Suprapubic skin (tissue), 4 donors: Measurements from ENCODE around the gene RHOT2. TPM values are rescaled to one million over a fixed set of nuclear protein-coding genes. Genes with fewer than 3 reads are reported as not detected.

Experiments used
- DNase-seq, 2 donors: peaks; one replicate each; pipeline ENCODE4 v3.0.0-alpha.2; 2019; ENCODE audit warnings: low spot score in 2 of 2
- H3K27ac ChIP-seq: fragments of 200-600 bp; sonication (generic); one replicate; pipeline ENCODE4 v1.5.1; 2019
- H3K27me3 ChIP-seq: fragments of 200-600 bp; sonication (generic); one replicate; pipeline ENCODE4 v1.5.1; 2019
- H3K36me3 ChIP-seq: fragments of 200-600 bp; sonication (generic); one replicate; pipeline ENCODE4 v1.5.1; 2019
- H3K4me1 ChIP-seq: fragments of 200-600 bp; sonication (generic); one replicate; pipeline ENCODE4 v1.5.1; 2019
- H3K4me3 ChIP-seq: fragments of 200-600 bp; sonication (generic); one replicate; pipeline ENCODE4 v1.5.1; 2019; ENCODE audit warnings: mild to moderate bottlenecking
- H3K9me3 ChIP-seq: fragments of 200-600 bp; sonication (generic); one replicate; pipeline ENCODE4 v1.5.1; 2019
- CTCF ChIP-seq, 2 donors: fragments of 200-600 bp in 1 of 2; fragments of 450-650 bp in 1 of 2; sonication (generic) in 1 of 2; IDR thresholded peaks; one replicate each; pipeline ENCODE4 v1.5.1; 2016 to 2019; ENCODE audit warnings: antibody characterized with exemption in 2 of 2, mild to moderate bottlenecking in 1 of 2, moderate library complexity in 1 of 2
- EP300 ChIP-seq: sonication (generic); formaldehyde crosslinking; IDR thresholded peaks from one replicate; pipeline ENCODE4 v1.6.1; 2017; ENCODE audit warnings: antibody characterized with exemption
- POLR2A ChIP-seq, 2 donors: fragments of 450-650 bp; IDR thresholded peaks; one replicate each; pipeline ENCODE4 v1.6.1; 2017; ENCODE audit warnings: antibody characterized with exemption in 2 of 2, mild to moderate bottlenecking in 2 of 2, moderate library complexity in 2 of 2
- POLR2AphosphoS5 ChIP-seq, 3 donors: sonication (generic); formaldehyde crosslinking; IDR thresholded peaks; one replicate each; pipeline ENCODE4 v1.6.1; 2017; ENCODE audit warnings: antibody characterized with exemption in 3 of 3
- WGBS: methylation state at CpG from one replicate; pipeline ENCODE4 v1.1.5; 2018; 5-methylcytosine and 5-hydroxymethylcytosine counted together
- total RNA-seq, 4 donors: library from RNA; depleted of rRNA; stranded (reverse); fragments of >200 nt; gene quantifications; one replicate each; pipeline ENCODE4 v1.1.0, GENCODE V29; 2016

RHOT2 gene
- total RNA-seq, 4 donors from 2014 or later: 66.9 to 156 (median 96.8) TPM

- no peak overlapping the region for H3K27ac ChIP-seq
- no peak for DNase-seq
- peaks cover 30% of the 10 kb centered on the region for H3K4me1 ChIP-seq
- peaks cover 41% of the 10 kb centered on the region for H3K36me3 ChIP-seq
- H3K27me3 ChIP-seq: no peaks in the 10 kb centered on the region
- 33% methylated on average over 1 of the region's 28 CpGs for WGBS
- H3K9me3 ChIP-seq: no peaks in the 10 kb centered on the region
- TF ChIP-seq POLR2A (IDR thresholded peaks at IDR 0.05) (no peak), EP300 (no peak), CTCF (IDR thresholded peaks at IDR 0.05) (no peak), POLR2AphosphoS5 (IDR thresholded peaks at IDR 0.05) (no peak)
- no peak overlapping the region for H3K4me3 ChIP-seq
Measured at GRCh38 chr16:652454-653305, 15.3 kb upstream of the RHOT2 start.

GRCh38 chr16:654034-654433 is 13.9 kb upstream of the RHOT2 start:
- no peak overlapping the region for H3K27ac ChIP-seq
- peaks cover 16% of the 10 kb centered on the region for H3K4me1 ChIP-seq
- no peak overlapping the region for H3K4me3 ChIP-seq
- no peak for DNase-seq
- 94% methylated on average over 12 of the region's 12 CpGs for whole genome bisulfite sequencing
- H3K36me3 ChIP-seq: peaks cover 55% of the 10 kb centered on the region
- H3K9me3 ChIP-seq: no peaks in the 10 kb centered on the region
- TF ChIP-seq CTCF (IDR thresholded peaks at IDR 0.05) (no peak), POLR2AphosphoS5 (IDR thresholded peaks at IDR 0.05) (no peak), POLR2A (IDR thresholded peaks at IDR 0.05) (no peak), EP300 (no peak)
- H3K27me3 ChIP-seq: no peaks in the 10 kb centered on the region

DNA sequence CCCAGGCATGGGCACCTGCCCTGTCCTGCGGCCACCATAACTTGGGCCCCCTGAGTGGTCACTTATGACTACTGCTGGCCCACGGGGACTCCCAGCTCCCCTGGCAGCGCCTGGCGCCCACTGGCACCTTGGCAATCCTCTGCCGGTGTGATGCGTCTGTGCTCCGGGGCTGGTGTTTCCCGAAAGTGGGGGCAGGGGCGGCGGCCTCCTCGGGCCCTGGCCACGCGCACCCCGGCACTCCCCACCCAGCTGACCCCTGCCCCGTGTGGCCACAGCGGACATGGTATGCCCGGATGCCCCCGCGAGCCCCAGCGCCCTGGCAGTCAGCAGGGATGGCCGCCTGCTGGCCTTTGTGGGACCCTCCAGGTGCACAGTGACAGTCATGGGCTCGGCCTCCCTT is 10.4 kb upstream of the RHOT2 start:
- no peak overlapping the region for H3K27ac ChIP-seq
- TF ChIP-seq CTCF (IDR thresholded peaks at IDR 0.05) (no peak), POLR2A (IDR thresholded peaks at IDR 0.05) (no peak), EP300 (no peak), POLR2AphosphoS5 (IDR thresholded peaks at IDR 0.05) (no peak)
- H3K4me1 ChIP-seq: peaks cover 8% of the 10 kb centered on the region
- no peak for DNase-seq
- no CpG with 5 or more reads among the region's 22 CpGs for WGBS
- no peaks in the 10 kb centered on the region for H3K27me3 ChIP-seq
- peaks cover 53% of the 10 kb centered on the region for H3K36me3 ChIP-seq
- no peaks in the 10 kb centered on the region for H3K9me3 ChIP-seq
- H3K4me3 ChIP-seq: no peak overlapping the region

DNA sequence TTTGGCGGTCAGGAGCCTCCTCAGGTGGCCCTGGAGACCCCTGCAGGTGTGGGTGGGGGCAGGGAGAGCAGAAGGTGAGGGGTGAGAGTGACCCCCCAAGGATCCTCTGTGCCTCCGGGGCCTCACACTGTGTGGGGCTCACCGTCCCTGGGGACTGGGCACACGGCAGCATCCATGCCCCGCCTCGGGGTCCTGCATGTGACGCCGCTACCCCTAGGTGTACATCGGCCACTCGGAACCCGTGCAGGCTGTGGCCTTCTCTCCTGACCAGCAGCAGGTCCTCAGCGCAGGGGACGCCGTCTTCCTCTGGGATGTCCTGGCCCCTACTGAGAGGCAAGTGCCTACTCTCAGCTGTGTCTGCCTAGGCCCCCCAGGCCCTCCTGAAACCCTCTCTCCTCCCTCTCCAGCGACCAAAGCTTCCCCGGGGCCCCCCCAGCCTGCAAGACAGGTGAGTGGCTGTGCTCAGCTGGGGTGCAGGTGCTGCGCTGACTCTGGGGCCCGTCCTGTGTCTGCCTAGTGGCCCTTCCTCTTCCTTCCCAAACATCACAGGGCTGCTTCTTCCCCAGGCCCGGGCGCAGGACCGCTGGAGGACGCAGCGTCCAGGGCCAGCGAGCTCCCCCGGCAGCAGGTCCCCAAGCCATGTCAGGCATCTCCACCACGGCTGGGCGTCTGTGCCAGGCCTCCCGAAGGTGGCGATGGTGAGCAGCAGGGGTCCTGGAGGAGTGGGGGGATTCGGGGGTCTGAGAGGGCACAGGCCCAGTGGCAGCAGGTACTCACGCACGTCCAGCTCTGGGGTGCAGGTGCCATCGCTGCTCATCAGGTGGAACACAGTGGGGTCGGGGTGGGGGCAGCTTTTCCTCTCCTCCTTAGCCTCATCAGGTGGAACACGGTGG is 9.0 kb upstream of the RHOT2 start:
- Histone ChIP-seq H3K36me3 (peaks cover 45% of the 10 kb centered on the region), H3K27ac (no peak overlapping the region), H3K27me3 (no peaks in the 10 kb centered on the region), H3K4me1 (peaks cover 8% of the 10 kb centered on the region), H3K4me3 (no peak overlapping the region), H3K9me3 (no peaks in the 10 kb centered on the region)
- TF ChIP-seq EP300 (no peak), POLR2A (IDR thresholded peaks at IDR 0.05) (no peak)
- 80% methylated on average over 1 of the region's 35 CpGs for WGBS
- DNase-seq: no peak

DNA sequence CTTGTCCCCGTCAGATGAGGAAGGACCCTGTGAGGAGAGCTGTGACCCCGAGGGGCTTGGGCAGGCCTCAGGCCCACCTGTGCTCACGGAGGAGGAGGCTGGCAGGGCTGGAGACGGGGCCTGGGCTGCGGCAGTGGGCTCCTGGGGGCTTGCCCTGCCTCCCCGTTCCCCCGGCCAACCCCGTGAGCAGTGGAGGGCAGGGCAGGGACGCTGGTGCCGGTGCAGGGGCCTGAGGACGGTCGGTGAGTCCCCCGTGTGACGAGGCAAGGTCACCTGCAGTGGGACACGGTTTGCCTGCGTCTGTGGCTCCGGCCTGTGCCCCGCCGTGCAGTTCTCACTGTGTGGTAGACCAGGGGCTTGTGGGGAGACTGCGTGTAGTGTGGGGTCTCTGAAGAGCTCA is 8.3 kb upstream of the RHOT2 start:
- no peak overlapping the region for H3K4me3 ChIP-seq
- H3K9me3 ChIP-seq: no peaks in the 10 kb centered on the region
- peaks cover 8% of the 10 kb centered on the region for H3K4me1 ChIP-seq
- no peak overlapping the region for H3K27ac ChIP-seq
- peaks cover 44% of the 10 kb centered on the region for H3K36me3 ChIP-seq
- no peak for DNase-seq
- TF ChIP-seq CTCF (IDR thresholded peaks at IDR 0.05) (no peak), EP300 (no peak), POLR2A (IDR thresholded peaks at IDR 0.05) (no peak), POLR2AphosphoS5 (IDR thresholded peaks at IDR 0.05) (no peak)
- WGBS: no CpG with 5 or more reads among the region's 20 CpGs
- no peaks in the 10 kb centered on the region for H3K27me3 ChIP-seq
